ENCODE data around the gene TRIM7.
"Not testable (repeated sequence)": the region's sequence is repeated elsewhere in the genome, so short reads cannot be mapped to it uniquely, and the experiment has no call there.

GRCh38 chr5:181214249-181214648 lies 9.3 kb upstream of the TRIM7 start:
- not testable (repeated sequence) for TF ChIP-seq CTCF (IDR thresholded peaks at IDR 0.05; ENCODE audit: low read depth, low read length, poor library complexity, severe bottlenecking); EZH2phosphoT487 (IDR thresholded peaks at IDR 0.05; ENCODE audit: borderline replicate concordance, low read length)
